ENCODE measurements around the gene MCTP1. TPM values are rescaled to one million over a fixed set of nuclear protein-coding genes. Genes with fewer than 3 reads are reported as not detected.
A peak's percentile ranks its signal among the peaks of the same experiment; 100 is the strongest.

Gene MCTP1
- total RNA-seq, 1 experiment from 2014 or later, result 5.6 TPM

DNA sequence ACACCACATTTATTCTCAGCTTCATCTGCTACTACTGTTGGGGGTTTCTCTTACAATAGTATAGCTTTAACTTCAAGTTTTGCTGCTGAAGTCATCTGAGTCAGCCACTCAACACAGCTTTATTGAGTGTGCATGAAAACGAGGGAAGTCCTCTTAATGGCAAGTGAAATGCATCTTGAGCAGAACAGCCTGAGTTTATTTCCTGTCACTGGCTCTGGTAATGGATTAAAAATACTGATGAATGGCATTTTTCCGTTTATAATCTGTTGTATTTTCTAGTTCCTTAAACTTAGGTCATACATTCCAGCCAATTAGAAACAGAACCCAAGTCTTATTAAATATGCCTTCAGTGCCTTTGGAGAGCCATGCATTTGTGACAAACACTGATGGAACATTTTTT is 427.8 kb downstream of the MCTP1 start (continued):
- TF ChIP-seq IRF2 (CRISPR knock-in tag; IDR thresholded peaks at IDR 0.05; ENCODE audit: borderline replicate concordance, low read depth) (no peak), CREM (CRISPR knock-in tag; IDR thresholded peaks at IDR 0.05) (no peak), OVOL2 (CRISPR knock-in tag; IDR thresholded peaks at IDR 0.05; ENCODE audit: borderline replicate concordance) (no peak), PREB (CRISPR knock-in tag; IDR thresholded peaks at IDR 0.05; ENCODE audit: borderline replicate concordance) (no peak), USF1 (CRISPR knock-in tag; IDR thresholded peaks at IDR 0.05) (no peak), HMGA2 (CRISPR knock-in tag; IDR thresholded peaks at IDR 0.05) (no peak)
- TF ChIP-seq, protein P1, sequence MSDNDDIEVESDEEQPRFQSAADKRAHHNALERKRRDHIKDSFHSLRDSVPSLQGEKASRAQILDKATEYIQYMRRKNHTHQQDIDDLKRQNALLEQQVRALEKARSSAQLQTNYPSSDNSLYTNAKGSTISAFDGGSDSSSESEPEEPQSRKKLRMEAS (CRISPR knock-in tag; IDR thresholded peaks at IDR 0.05), result no peak

- Mint-ChIP-seq H3K4me3 (no peak overlapping the region), H3K27ac (no peak overlapping the region), H3K27me3 (ENCODE audit: low read depth) (no peaks in the 10 kb centered on the region), H3K36me3 (no peaks in the 10 kb centered on the region), H3K9me3 (no peaks in the 10 kb centered on the region), H3K4me1 (peaks cover 30% of the 10 kb centered on the region)
- ATAC-seq, result no peak
- TF ChIP-seq RELA (CRISPR knock-in tag; IDR thresholded peaks at IDR 0.05; ENCODE audit: borderline replicate concordance), result no peak
- DNase-seq (ENCODE audit: low spot score), result no peak
- ChIA-PET POLR2A (interaction anchor here (0.6 kb wide), 1 partner anchor 10 kb away, joined by 3 read pairs; no protein-coding TSS in a partner anchor), CTCF (no interaction called here)
Observed at GRCh38 chr5:94856257-94856800, 428.6 kb downstream of the MCTP1 start.

GRCh38 chr5:94855543-94855942 is 429.4 kb downstream of the MCTP1 start:
- no peak for TF ChIP-seq SP1 (CRISPR knock-in tag; conservative IDR thresholded peaks at IDR 0.05)
- TF ChIP-seq, protein P2, sequence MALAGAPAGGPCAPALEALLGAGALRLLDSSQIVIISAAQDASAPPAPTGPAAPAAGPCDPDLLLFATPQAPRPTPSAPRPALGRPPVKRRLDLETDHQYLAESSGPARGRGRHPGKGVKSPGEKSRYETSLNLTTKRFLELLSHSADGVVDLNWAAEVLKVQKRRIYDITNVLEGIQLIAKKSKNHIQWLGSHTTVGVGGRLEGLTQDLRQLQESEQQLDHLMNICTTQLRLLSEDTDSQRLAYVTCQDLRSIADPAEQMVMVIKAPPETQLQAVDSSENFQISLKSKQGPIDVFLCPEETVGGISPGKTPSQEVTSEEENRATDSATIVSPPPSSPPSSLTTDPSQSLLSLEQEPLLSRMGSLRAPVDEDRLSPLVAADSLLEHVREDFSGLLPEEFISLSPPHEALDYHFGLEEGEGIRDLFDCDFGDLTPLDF (CRISPR knock-in tag; IDR thresholded peaks at IDR 0.05), result no peak
- TF ChIP-seq ZNF423 (CRISPR knock-in tag; IDR thresholded peaks at IDR 0.05), result no peak
- no peak for TF ChIP-seq RELA (CRISPR knock-in tag; IDR thresholded peaks at IDR 0.05; ENCODE audit: borderline replicate concordance)
- no peak for TF ChIP-seq AFF4 (CRISPR knock-in tag; IDR thresholded peaks at IDR 0.05; ENCODE audit: borderline replicate concordance)
- Mint-ChIP-seq H3K4me3 (no peak overlapping the region), H3K9me3 (no peaks in the 10 kb centered on the region), H3K4me1 (peaks cover 34% of the 10 kb centered on the region), H3K36me3 (no peaks in the 10 kb centered on the region), H3K27me3 (ENCODE audit: low read depth) (no peaks in the 10 kb centered on the region), H3K27ac (no peak overlapping the region)
- ChIA-PET CTCF (interaction anchor here (0.6 to 2.7 kb wide), 2 partner anchors 38 to 429 kb away, joined by 3 to 7 read pairs; no protein-coding TSS in a partner anchor), POLR2A (no interaction called here)
- DNase-seq (ENCODE audit: low spot score) (no peak), ATAC-seq (no peak)

GRCh38 chr5:94853120-94853519 is 431.8 kb downstream of the MCTP1 start:
- ChIA-PET CTCF (interaction anchor here (1.5 to 2.7 kb wide), 2 partner anchors 41 to 115 kb away, joined by 3 to 7 read pairs; no protein-coding TSS in a partner anchor), POLR2A (no interaction called here)
- Mint-ChIP-seq H3K36me3 (no peaks in the 10 kb centered on the region), H3K27ac (no peak overlapping the region), H3K9me3 (no peaks in the 10 kb centered on the region), H3K4me1 (peaks cover 51% of the 10 kb centered on the region), H3K4me3 (0 out of 2 replicates have a peak overlapping the region, but pooled peaks have one; percentile 11), H3K27me3 (ENCODE audit: low read depth) (no peaks in the 10 kb centered on the region)
- TF ChIP-seq, protein P3, sequence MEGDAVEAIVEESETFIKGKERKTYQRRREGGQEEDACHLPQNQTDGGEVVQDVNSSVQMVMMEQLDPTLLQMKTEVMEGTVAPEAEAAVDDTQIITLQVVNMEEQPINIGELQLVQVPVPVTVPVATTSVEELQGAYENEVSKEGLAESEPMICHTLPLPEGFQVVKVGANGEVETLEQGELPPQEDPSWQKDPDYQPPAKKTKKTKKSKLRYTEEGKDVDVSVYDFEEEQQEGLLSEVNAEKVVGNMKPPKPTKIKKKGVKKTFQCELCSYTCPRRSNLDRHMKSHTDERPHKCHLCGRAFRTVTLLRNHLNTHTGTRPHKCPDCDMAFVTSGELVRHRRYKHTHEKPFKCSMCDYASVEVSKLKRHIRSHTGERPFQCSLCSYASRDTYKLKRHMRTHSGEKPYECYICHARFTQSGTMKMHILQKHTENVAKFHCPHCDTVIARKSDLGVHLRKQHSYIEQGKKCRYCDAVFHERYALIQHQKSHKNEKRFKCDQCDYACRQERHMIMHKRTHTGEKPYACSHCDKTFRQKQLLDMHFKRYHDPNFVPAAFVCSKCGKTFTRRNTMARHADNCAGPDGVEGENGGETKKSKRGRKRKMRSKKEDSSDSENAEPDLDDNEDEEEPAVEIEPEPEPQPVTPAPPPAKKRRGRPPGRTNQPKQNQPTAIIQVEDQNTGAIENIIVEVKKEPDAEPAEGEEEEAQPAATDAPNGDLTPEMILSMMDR (IDR thresholded peaks at IDR 0.05), result no peak
- no peak for TF ChIP-seq GABPB1 (CRISPR knock-in tag; IDR thresholded peaks at IDR 0.05)
- TF ChIP-seq TEAD1 (CRISPR knock-in tag; IDR thresholded peaks at IDR 0.05), result peak; percentile 42; the same call in 1 of the 2 replicates
- DNase-seq (ENCODE audit: low spot score) (no peak), ATAC-seq (peak; percentile 41)

Data from WTC11 (cell line).